Measurements from ENCODE around the gene NAPA. TPM values are rescaled to one million over a fixed set of nuclear protein-coding genes. Genes with fewer than 3 reads are reported as not detected.

The NAPA gene
- total and polyA plus RNA-seq, 2 of the 13 experiments (the other 11 are each of a cell fraction or from before 2014, with no cell fraction given), result 32.6 to 65.9 TPM

DNA sequence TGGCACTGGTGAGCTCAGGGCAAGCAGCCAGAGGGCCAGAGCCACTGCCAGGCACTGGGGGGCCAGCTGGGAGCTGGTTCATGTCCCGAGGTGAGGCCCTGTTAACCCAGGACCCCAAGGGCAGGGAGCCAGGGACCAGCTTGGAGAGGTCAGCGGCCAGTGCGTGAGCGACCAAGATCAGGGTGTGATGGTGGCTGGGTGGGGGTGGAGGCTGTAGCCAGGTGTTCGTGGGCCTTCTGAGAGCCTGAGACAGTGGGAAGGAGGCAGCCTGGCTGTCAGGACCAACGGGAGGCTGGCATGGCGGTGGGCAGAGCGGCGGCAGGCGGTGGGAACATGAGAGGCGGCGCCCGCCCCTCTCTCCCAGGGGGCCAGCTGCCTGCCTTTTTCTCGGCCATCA, 22.7 kb downstream of the NAPA start:
- no peak overlapping the region for H3K4me2 ChIP-seq (ENCODE audit: low read depth, low read length)
- ATAC-seq, result no peak
- H3K79me2 ChIP-seq (ENCODE audit: insufficient read depth, low read length), result no peaks in the 10 kb centered on the region
- H3K9ac ChIP-seq (ENCODE audit: insufficient read depth, low read depth, low read length), result no peak overlapping the region
- BruUV-seq (replicated peaks), result no TSS peak
- no peak overlapping the region for H3K27ac ChIP-seq (ENCODE audit: extremely low read length, insufficient read depth, low read length)
- no peak overlapping the region for H2AFZ ChIP-seq (ENCODE audit: low read length)
- POLR2A ChIA-PET, result no interaction called here
- FAIRE-seq, result no peak
- WGBS (ENCODE audit: low lambda C conversion rate), result 91% methylated on average over 7 of the region's 14 CpGs
- H4K20me1 ChIP-seq (ENCODE audit: insufficient read depth, low read length), result no peaks in the 10 kb centered on the region
- no peaks in the 10 kb centered on the region for H3K9me3 ChIP-seq (ENCODE audit: low read length)
- intact Hi-C loops (cut with micrococcal nuclease; ENCODE audit: unreplicated experiment) (no loop called here), in situ Hi-C loops (cut with HindIII; ENCODE audit: extremely low pct_ligation_motif_present, low pct_unique_long_range_greater_than_20kb) (no loop called here)
- H3K36me3 ChIP-seq (replicated peaks in 1 of 2; ENCODE audit: control insufficient read depth in 1 of 2, insufficient read depth in 2 of 2, low read length in 2 of 2), result peaks cover 19 to 22% of the 10 kb centered on the region in 2 experiments; a peak in 4 of 5 replicates
- TF ChIP-seq PTBP1 (IDR thresholded peaks at IDR 0.05; ENCODE audit: low read depth, low read length, poor library complexity, severe bottlenecking) (no peak), ELF3 (CRISPR knock-in tag; IDR thresholded peaks at IDR 0.05) (no peak), MAFG (CRISPR knock-in tag; IDR thresholded peaks at IDR 0.05) (no peak), ZNF776 (CRISPR knock-in tag; IDR thresholded peaks at IDR 0.05) (no peak), AGO2 (optimal IDR thresholded peaks at IDR 0.05; ENCODE audit: low read depth, low read length) (peak; percentile 64), ZNF337 (CRISPR knock-in tag; IDR thresholded peaks at IDR 0.05; ENCODE audit: borderline replicate concordance, low read depth) (no peak)
- no peaks in the 10 kb centered on the region for H3K4me1 ChIP-seq (ENCODE audit: insufficient read depth, low read length)
- H3K27me3 ChIP-seq (ENCODE audit: control insufficient read depth in 1 of 2, insufficient read depth in 2 of 2, low read length in 2 of 2), result no peaks in the 10 kb centered on the region
- no peak overlapping the region for H3K4me3 ChIP-seq (replicated peaks in 1 of 3; ENCODE audit: insufficient read depth in 1 of 3, low read depth in 2 of 3, low read length in 3 of 3)
- no peak for DNase-seq (ENCODE audit: low spot score)
- CTCF ChIA-PET (ENCODE audit: low intra/inter-chr PET ratio, low total read pairs), result no interaction called here

DNA sequence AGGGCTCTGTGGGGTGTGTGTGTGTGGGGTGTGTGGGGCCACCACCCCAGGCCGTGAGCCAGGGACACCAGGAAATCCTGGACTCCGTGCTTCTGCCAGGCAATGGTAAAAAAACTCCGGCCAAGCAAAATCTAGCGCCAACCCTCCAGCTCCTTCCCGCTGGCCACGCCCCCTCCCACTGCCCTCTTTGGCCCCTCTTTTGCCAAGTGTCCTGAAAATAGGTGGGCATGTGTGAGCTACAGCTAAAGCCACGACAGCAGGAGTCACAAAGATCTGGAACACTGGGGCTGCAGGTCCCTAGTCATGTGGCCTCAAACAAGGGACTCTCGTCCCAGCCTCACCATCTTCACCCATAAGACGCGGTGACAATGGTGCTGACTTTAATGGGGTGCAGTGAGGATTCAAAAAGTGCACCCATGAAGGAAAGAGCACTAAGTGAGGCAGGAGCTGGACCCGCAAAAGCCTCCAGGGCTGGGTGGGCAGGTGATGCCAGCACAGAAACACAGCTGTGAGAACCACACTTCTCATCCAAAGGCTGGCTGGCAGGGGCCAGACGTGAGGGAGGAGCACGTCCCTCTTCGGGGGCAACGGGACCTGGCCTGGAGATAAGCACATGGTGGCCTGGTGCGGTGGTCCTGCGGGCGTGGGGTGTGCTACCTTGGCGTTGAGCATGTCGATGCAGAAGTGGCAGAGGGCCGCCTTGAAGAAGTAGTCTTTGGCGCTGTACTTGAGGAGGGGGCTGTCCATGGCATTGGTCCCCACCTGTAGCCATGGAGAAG, 23.3 kb downstream of the NAPA start:
- no peak overlapping the region for H3K4me3 ChIP-seq (replicated peaks in 1 of 3; ENCODE audit: insufficient read depth in 1 of 3, low read depth in 2 of 3, low read length in 3 of 3)
- BruUV-seq (replicated peaks), result no TSS peak
- peaks cover 17 to 19% of the 10 kb centered on the region in 2 experiments; a peak in 4 of 5 replicates for H3K36me3 ChIP-seq (replicated peaks in 1 of 2; ENCODE audit: control insufficient read depth in 1 of 2, insufficient read depth in 2 of 2, low read length in 2 of 2)
- intact Hi-C loops (cut with micrococcal nuclease; ENCODE audit: unreplicated experiment), result no loop called here
- no peak overlapping the region for H3K27ac ChIP-seq (ENCODE audit: extremely low read length, insufficient read depth, low read length)
- WGBS (ENCODE audit: low lambda C conversion rate), result 97% methylated on average over 16 of the region's 22 CpGs
- CTCF ChIA-PET (ENCODE audit: low intra/inter-chr PET ratio, low total read pairs), result no interaction called here
- in situ Hi-C loops (cut with HindIII; ENCODE audit: extremely low pct_ligation_motif_present, low pct_unique_long_range_greater_than_20kb), result no loop called here
- no peaks in the 10 kb centered on the region for H3K9me3 ChIP-seq (ENCODE audit: low read length)
- no peak for DNase-seq (ENCODE audit: low spot score)
- H3K4me2 ChIP-seq (ENCODE audit: low read depth, low read length), result no peak overlapping the region
- H3K4me1 ChIP-seq (ENCODE audit: insufficient read depth, low read length), result no peaks in the 10 kb centered on the region
- H4K20me1 ChIP-seq (ENCODE audit: insufficient read depth, low read length), result no peaks in the 10 kb centered on the region
- H3K9ac ChIP-seq (ENCODE audit: insufficient read depth, low read depth, low read length), result no peak overlapping the region
- no peaks in the 10 kb centered on the region for H3K27me3 ChIP-seq (ENCODE audit: control insufficient read depth in 1 of 2, insufficient read depth in 2 of 2, low read length in 2 of 2)
- no peak for ATAC-seq
- TF ChIP-seq ZNF552 (CRISPR knock-in tag; IDR thresholded peaks at IDR 0.05; ENCODE audit: borderline replicate concordance) (no peak), RBFOX2 (IDR thresholded peaks at IDR 0.05; ENCODE audit: low read depth, low read length) (0 out of 2 replicates have a peak, but pooled peaks have one; percentile 4)
- TF ChIP-seq, protein P1, sequence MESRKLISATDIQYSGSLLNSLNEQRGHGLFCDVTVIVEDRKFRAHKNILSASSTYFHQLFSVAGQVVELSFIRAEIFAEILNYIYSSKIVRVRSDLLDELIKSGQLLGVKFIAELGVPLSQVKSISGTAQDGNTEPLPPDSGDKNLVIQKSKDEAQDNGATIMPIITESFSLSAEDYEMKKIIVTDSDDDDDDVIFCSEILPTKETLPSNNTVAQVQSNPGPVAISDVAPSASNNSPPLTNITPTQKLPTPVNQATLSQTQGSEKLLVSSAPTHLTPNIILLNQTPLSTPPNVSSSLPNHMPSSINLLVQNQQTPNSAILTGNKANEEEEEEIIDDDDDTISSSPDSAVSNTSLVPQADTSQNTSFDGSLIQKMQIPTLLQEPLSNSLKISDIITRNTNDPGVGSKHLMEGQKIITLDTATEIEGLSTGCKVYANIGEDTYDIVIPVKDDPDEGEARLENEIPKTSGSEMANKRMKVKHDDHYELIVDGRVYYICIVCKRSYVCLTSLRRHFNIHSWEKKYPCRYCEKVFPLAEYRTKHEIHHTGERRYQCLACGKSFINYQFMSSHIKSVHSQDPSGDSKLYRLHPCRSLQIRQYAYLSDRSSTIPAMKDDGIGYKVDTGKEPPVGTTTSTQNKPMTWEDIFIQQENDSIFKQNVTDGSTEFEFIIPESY (CRISPR knock-in tag; IDR thresholded peaks at IDR 0.05), result 0 out of 2 replicates have a peak, but pooled peaks have one; percentile 9
- no peak for FAIRE-seq
- POLR2A ChIA-PET, result no interaction called here
- H2AFZ ChIP-seq (ENCODE audit: low read length), result no peak overlapping the region
- no peaks in the 10 kb centered on the region for H3K79me2 ChIP-seq (ENCODE audit: insufficient read depth, low read length)
